OCI-LY3 (cell line): ENCODE measurements around the gene EDEM3.

Experiments
- H2AFZ ChIP-seq: fragments of 200-600, 300-600 bp; shearing (Covaris generic); 2 replicates; pipeline ENCODE4 v1.6.0; 2014; ENCODE audit warnings: antibody characterized with exemption, low read depth, low read length
- H3K27ac ChIP-seq: fragments of 200-600, 300-600 bp; sonication (generic); 2 replicates; pipeline ENCODE4 v1.5.1; 2014; ENCODE audit warnings: mild to moderate bottlenecking, low read length, moderate library complexity, mixed read lengths
- H3K27me3 ChIP-seq: fragments of 200-600, 300-600 bp; sonication (generic); 2 replicates; pipeline ENCODE4 v1.6.1; 2014; ENCODE audit warnings: low read depth, low read length, mixed read lengths
- H3K36me3 ChIP-seq: fragments of 200-600, 300-600 bp; sonication (generic); replicated peaks from 2 replicates; pipeline ENCODE3; 2014; ENCODE audit warnings: low read depth, low read length, mixed read lengths
- H3K4me1 ChIP-seq: fragments of 300-600, 200-600 bp; sonication (generic); 2 replicates; pipeline ENCODE4 v1.6.1; 2014; ENCODE audit warnings: low read length, mixed read lengths
- H3K4me2 ChIP-seq: fragments of 200-600, 300-600 bp; sonication (generic); 2 replicates; pipeline ENCODE4 v1.6.1; 2014; ENCODE audit warnings: low read length, mixed read lengths
- H3K4me3 ChIP-seq: fragments of 300-600, 200-600 bp; sonication (generic); 2 replicates; pipeline ENCODE4 v1.5.1; 2014; ENCODE audit warnings: antibody characterized with exemption, mild to moderate bottlenecking, low read length, moderate library complexity
- H3K79me2 ChIP-seq: fragments of 300-600, 200-600 bp; shearing (Covaris generic); 2 replicates; pipeline ENCODE4 v1.6.1; 2014; ENCODE audit warnings: mild to moderate bottlenecking, low read length, mixed read lengths
- H3K9ac ChIP-seq: fragments of 300-600, 200-600 bp; shearing (Covaris generic); 2 replicates; pipeline ENCODE4 v1.6.0; 2014; ENCODE audit warnings: mild to moderate bottlenecking, low read length, moderate library complexity
- H3K9me3 ChIP-seq: fragments of 200-600, 300-600 bp; shearing (Covaris generic); 2 replicates; pipeline ENCODE4 v1.6.1; 2014; ENCODE audit warnings: low read length, mixed read lengths; ENCODE audit not compliant: insufficient read depth
- H4K20me1 ChIP-seq: fragments of 200-600, 300-600 bp; sonication (generic); 2 replicates; pipeline ENCODE4 v1.6.1; 2016; ENCODE audit warnings: low read length, mixed read lengths; ENCODE audit not compliant: insufficient read depth
- CTCF ChIP-seq: fragments of 200-600, 300-600 bp; sonication (generic); IDR thresholded peaks from 2 replicates; pipeline ENCODE4 v1.5.1; 2014; ENCODE audit warnings: antibody characterized with exemption, low read length, low read depth
- EZH2phosphoT487 ChIP-seq: fragments of 200-600 bp; shearing (Covaris generic); IDR thresholded peaks from 2 replicates; pipeline ENCODE4 v1.6.1; 2018; ENCODE audit warnings: antibody characterized with exemption, mixed run types, low read depth

EDEM3 gene

GRCh38 chr1:184677344-184677743 is 77.3 kb downstream of the EDEM3 start:
- H3K27me3 ChIP-seq = 0 out of 2 replicates have a peak, but pooled peaks cover 3% of the 10 kb centered on the region
- no peak for TF ChIP-seq EZH2phosphoT487
- H3K27ac ChIP-seq = no peak overlapping the region
- H3K4me3 ChIP-seq = no peak overlapping the region
- H3K4me1 ChIP-seq = no peaks in the 10 kb centered on the region
- H3K36me3 ChIP-seq = no peaks in the 10 kb centered on the region
- no peaks in the 10 kb centered on the region for H4K20me1 ChIP-seq
- no peaks in the 10 kb centered on the region for H3K9me3 ChIP-seq
- H3K9ac ChIP-seq = no peak overlapping the region
- H3K79me2 ChIP-seq = no peaks in the 10 kb centered on the region
- no peak overlapping the region for H2AFZ ChIP-seq
- no peak overlapping the region for H3K4me2 ChIP-seq

DNA sequence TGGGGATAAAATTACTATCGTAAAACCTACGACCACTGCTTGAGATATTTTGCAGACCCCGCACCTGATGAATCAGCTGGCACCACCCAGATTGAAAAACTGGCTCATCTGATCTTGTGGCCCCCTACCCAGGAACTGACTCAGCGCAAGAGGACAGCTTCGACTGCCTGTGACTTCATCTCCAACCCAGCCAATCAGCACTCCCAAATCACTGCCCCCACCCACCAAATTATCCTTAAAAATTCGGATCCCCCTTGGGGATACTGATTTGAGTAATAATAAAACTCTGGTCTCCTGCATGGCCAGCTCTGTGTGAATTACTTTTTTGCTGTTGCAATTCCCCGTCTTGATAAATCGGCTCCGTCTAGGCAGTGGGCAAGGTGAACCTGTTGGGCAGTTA is 81.4 kb downstream of the EDEM3 start:
- no peak overlapping the region for H3K4me2 ChIP-seq
- H3K4me1 ChIP-seq = no peaks in the 10 kb centered on the region
- no peaks in the 10 kb centered on the region for H3K9me3 ChIP-seq
- no peaks in the 10 kb centered on the region for H3K36me3 ChIP-seq
- 0 out of 2 replicates have a peak, but pooled peaks cover 6% of the 10 kb centered on the region for H3K27me3 ChIP-seq
- TF ChIP-seq EZH2phosphoT487 (no peak), CTCF (no peak)
- H3K79me2 ChIP-seq = no peaks in the 10 kb centered on the region
- H3K27ac ChIP-seq = no peak overlapping the region
- no peak overlapping the region for H2AFZ ChIP-seq
- H4K20me1 ChIP-seq = no peaks in the 10 kb centered on the region
- no peak overlapping the region for H3K4me3 ChIP-seq
- H3K9ac ChIP-seq = no peak overlapping the region

- Histone ChIP-seq H3K27ac (no peak overlapping the region), H3K4me1 (no peaks in the 10 kb centered on the region), H3K9ac (no peak overlapping the region), H3K9me3 (no peaks in the 10 kb centered on the region), H3K36me3 (no peaks in the 10 kb centered on the region), H4K20me1 (no peaks in the 10 kb centered on the region), H2AFZ (no peak overlapping the region), H3K4me3 (no peak overlapping the region), H3K79me2 (no peaks in the 10 kb centered on the region), H3K4me2 (no peak overlapping the region), H3K27me3 (0 out of 2 replicates have a peak, but pooled peaks cover 3% of the 10 kb centered on the region)
- TF ChIP-seq EZH2phosphoT487 (no peak), CTCF (no peak)
These were observed 82.5 kb downstream of the EDEM3 start for GRCh38 chr1:184672013-184672726.

DNA sequence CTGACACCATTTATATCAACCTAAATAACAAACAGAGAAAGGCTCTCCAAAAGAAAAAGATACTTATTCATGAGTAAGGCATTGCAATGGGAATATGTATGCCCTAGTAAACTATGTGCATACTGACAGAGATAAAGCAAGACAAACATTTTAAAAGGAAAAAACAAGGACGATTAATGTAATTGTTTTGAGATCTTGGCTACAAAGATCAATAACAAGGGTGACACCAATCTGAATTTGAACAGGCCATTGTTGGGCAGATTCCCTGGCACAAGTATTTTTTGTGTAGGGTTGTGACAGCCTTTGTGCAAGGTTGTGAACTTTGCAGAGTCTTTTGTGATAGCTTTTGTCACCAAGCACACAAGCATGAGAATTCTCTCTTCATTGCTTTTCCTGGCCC is 85.3 kb downstream of the EDEM3 start:
- H3K79me2 ChIP-seq = no peaks in the 10 kb centered on the region
- H4K20me1 ChIP-seq = no peaks in the 10 kb centered on the region
- no peaks in the 10 kb centered on the region for H3K4me1 ChIP-seq
- no peak overlapping the region for H2AFZ ChIP-seq
- H3K4me3 ChIP-seq = no peak overlapping the region
- no peak for TF ChIP-seq CTCF
- no peak for TF ChIP-seq EZH2phosphoT487
- H3K27me3 ChIP-seq = 0 out of 2 replicates have a peak, but pooled peaks cover 3% of the 10 kb centered on the region
- no peak overlapping the region for H3K27ac ChIP-seq
- H3K9ac ChIP-seq = no peak overlapping the region
- no peak overlapping the region for H3K4me2 ChIP-seq
- no peaks in the 10 kb centered on the region for H3K9me3 ChIP-seq
- no peaks in the 10 kb centered on the region for H3K36me3 ChIP-seq
